GM06990 (cell line): ENCODE measurements around the gene NTM.

Source experiments
- DNase-seq: peaks from one replicate; pipeline ENCODE4 v3.0.0-alpha.2; 2011; ENCODE audit not compliant: insufficient read length; ENCODE audit errors: extremely low read depth
- H3K27me3 ChIP-seq: replicated peaks from 2 replicates; pipeline ENCODE4 v1.6.0; 2011; ENCODE audit warnings: low read length; ENCODE audit not compliant: control insufficient read depth, insufficient read depth
- H3K36me3 ChIP-seq: 2 replicates; pipeline ENCODE4 v1.5.1; 2011; ENCODE audit warnings: low read length; ENCODE audit not compliant: control insufficient read depth, insufficient read depth
- H3K4me3 ChIP-seq: replicated peaks from 2 replicates; pipeline ENCODE4 v1.5.1; 2011; ENCODE audit warnings: low read depth, mild to moderate bottlenecking, control low read depth, low read length
- TF ChIP-seq, protein P1 (sequence below): IDR thresholded peaks from 2 replicates; pipeline ENCODE4 v1.5.1; 2011; ENCODE audit warnings: low read length, control low read depth, mild to moderate bottlenecking, inconsistent platforms; ENCODE audit not compliant: insufficient read depth, poor library complexity, severe bottlenecking

Gene NTM

DNA sequence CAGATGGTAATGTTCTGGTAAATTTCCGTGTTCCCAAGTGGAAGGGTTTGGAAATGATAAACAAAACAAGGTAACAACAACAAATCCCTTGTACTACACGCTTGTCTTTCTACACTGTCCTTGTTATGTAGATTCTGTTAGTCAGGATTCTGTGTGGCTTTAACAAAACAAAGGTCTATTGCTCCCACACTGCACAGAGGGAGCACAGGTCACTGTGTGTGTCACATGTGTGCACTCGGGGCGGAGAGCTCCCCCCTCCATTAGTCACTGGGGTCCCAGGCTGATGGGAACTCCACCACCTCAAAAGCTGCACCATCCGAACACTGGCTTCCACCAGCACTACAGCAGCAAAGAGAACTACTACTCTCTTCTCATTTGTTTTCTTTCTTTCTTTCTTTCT lies 227.9 kb downstream of the NTM start:
- H3K27me3 ChIP-seq: no peaks in the 10 kb centered on the region; the same call in none of the 2 replicates

DNA sequence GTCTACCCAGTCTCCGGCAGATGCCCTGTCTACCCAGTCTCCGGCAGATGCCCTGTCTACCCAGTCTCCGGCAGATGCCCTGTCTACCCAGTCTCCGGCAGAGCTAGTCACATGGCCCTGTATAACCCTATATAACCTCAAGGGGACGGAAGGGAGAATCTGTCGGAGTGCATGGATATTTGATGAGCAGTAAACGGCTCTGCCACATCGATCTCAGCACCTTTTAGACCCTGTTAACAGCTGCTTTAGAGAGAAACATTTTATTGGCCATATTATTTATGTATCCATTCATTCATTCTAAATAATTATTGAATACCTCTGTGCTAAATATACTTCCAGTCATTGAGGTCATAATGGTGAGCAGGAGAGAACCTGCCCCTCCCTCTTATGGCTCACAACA lies 228.9 kb downstream of the NTM start:
- Histone ChIP-seq H3K4me3 (no peak overlapping the region), H3K36me3 (no peaks in the 10 kb centered on the region), H3K27me3 (no peaks in the 10 kb centered on the region; the same call in none of the 2 replicates)
- TF ChIP-seq, protein P1, sequence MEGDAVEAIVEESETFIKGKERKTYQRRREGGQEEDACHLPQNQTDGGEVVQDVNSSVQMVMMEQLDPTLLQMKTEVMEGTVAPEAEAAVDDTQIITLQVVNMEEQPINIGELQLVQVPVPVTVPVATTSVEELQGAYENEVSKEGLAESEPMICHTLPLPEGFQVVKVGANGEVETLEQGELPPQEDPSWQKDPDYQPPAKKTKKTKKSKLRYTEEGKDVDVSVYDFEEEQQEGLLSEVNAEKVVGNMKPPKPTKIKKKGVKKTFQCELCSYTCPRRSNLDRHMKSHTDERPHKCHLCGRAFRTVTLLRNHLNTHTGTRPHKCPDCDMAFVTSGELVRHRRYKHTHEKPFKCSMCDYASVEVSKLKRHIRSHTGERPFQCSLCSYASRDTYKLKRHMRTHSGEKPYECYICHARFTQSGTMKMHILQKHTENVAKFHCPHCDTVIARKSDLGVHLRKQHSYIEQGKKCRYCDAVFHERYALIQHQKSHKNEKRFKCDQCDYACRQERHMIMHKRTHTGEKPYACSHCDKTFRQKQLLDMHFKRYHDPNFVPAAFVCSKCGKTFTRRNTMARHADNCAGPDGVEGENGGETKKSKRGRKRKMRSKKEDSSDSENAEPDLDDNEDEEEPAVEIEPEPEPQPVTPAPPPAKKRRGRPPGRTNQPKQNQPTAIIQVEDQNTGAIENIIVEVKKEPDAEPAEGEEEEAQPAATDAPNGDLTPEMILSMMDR: no peak
- DNase-seq: no peak

More for the DNA sequence above, 227.9 kb downstream of the NTM start:
- Histone ChIP-seq H3K36me3 (no peaks in the 10 kb centered on the region), H3K4me3 (no peak overlapping the region)
- DNase-seq: no peak
- TF ChIP-seq, protein P1: no peak

DNA sequence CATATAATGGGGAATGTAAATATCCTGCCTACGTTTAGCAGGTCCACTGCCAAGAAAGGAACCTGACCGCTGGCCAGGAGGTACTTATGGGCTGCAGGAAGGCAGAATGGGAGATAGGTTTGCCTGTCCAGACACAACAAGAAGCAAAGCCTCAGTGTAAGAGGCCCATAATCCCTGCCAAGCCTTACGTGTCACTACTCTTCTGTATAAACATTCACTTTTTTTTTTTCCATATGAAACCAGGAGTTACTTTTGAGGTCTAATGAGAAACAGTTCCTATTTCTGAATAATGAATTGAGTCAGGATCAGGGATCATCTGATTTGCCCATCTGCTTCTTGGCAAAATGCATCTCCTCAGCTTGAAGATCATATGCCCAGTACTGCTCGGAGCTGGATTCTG lies 230.2 kb downstream of the NTM start:
- DNase-seq: no peak
- TF ChIP-seq, protein P1: no peak
- Histone ChIP-seq H3K36me3 (no peaks in the 10 kb centered on the region), H3K27me3 (no peaks in the 10 kb centered on the region; the same call in 1 of the 2 replicates), H3K4me3 (no peak overlapping the region)

DNA sequence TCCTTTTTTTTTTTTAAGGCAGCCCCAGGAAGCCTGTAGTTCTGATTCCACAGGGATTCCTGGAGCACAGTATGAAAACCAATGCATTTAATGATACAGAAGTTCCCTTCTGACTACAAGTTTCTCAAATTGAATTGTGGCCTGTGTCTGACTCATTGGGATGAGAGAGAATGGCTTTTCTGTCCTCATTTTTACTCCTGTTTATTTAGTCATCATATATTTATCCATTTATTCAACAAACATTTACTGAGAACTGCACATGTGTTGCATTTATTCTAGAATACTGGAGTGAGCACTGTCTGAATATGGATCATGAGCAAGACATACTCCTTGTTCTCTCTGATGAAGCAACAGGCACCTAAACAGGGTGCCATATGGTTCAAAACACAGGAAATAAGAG lies 231.2 kb downstream of the NTM start:
- DNase-seq: no peak
- no peaks in the 10 kb centered on the region for H3K36me3 ChIP-seq
- no peaks in the 10 kb centered on the region; the same call in 1 of the 2 replicates for H3K27me3 ChIP-seq
- TF ChIP-seq, protein P1: no peak
- H3K4me3 ChIP-seq: no peak overlapping the region

DNA sequence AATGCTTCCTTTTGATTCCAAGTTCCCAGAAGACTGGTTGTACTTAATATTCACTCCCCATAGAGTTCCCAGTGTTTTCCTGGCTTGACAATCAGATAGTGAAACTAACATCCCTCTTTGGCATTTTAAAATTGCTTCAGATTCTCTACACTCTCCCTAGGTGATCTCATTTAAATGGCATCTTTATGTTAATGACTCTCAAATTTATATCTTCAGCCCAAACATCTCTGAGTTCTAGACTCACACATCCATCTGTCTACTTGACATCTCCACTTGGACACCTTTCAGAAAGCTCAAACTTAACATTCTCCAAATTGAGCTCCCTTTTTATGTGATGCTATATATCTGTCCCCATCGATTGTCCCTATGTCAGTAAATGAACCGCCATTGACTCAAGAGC lies 232.0 kb downstream of the NTM start:
- TF ChIP-seq, protein P1: no peak
- H3K27me3 ChIP-seq: no peaks in the 10 kb centered on the region
- H3K4me3 ChIP-seq: no peak overlapping the region
- no peaks in the 10 kb centered on the region for H3K36me3 ChIP-seq
- DNase-seq: no peak

DNA sequence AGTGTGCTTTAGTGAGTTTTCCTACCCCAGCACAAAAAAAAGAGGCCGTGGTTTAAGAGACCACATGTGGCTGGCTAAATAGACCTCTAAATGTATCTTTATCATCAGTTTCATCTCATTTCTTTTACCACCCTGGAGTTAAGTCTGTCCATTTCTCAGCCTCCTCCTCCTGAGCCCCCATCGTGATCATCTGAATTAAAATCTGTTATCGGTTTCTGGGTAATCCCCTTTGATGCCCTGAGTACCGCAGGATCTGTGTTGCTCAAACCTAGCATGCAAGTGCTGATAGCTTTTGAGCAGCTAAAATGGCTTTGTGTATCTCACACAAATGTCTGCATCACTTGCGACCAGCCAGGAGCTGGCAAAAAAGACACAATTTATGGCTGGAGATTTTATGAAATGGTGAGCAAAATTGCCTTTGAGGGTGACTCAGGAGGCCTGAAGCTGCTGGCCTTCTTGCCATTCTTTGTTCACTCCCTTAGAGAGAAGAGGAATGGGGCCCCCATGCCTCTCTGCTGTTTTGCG lies 236.5 kb downstream of the NTM start:
- DNase-seq: no peak
- H3K4me3 ChIP-seq: no peak overlapping the region
- TF ChIP-seq, protein P1: no peak
- H3K27me3 ChIP-seq: no peaks in the 10 kb centered on the region; the same call in none of the 2 replicates
- H3K36me3 ChIP-seq: no peaks in the 10 kb centered on the region
